Cardiac muscle cell (in vitro differentiated cells and primary cell): ENCODE measurements around the gene FMR1. TPM values are rescaled to one million over a fixed set of nuclear protein-coding genes. Genes with fewer than 3 reads are reported as not detected.
A peak's percentile ranks its signal among the peaks of the same experiment; 100 is the strongest.

Experiments
- DNase-seq, 2 donors: peaks; one replicate each; pipeline versions ENCODE4 v3.0.0 to v3.0.0-alpha.2; 2010 to 2017; ENCODE audit warnings: low read depth in 1 of 2, low spot score in 1 of 2
- H3K27ac ChIP-seq: fragments of 200-600 bp; sonication (generic); 2 replicates; pipeline ENCODE4 v1.5.1; 2016
- H3K27me3 ChIP-seq: fragments of 200-600 bp; sonication (generic); 2 replicates; pipeline ENCODE4 v1.6.0; 2016; ENCODE audit warnings: control low read depth
- H3K36me3 ChIP-seq: fragments of 200-600 bp; sonication (generic); 2 replicates; pipeline ENCODE4 v1.5.1; 2016; ENCODE audit warnings: control low read depth
- H3K4me1 ChIP-seq: fragments of 200-600 bp; sonication (generic); 2 replicates; pipeline ENCODE4 v1.8.1; 2017; ENCODE audit warnings: low read depth, mild to moderate bottlenecking, mixed run types
- H3K4me3 ChIP-seq: fragments of 200-600 bp; sonication (generic); 2 replicates; pipeline ENCODE4 v1.5.1; 2016; ENCODE audit warnings: mild to moderate bottlenecking
- H3K9me3 ChIP-seq: fragments of 200-600 bp; sonication (generic); 2 replicates; pipeline ENCODE4 v1.5.1; 2017; ENCODE audit warnings: low read depth, mild to moderate bottlenecking, control low read depth
- CTCF ChIP-seq: IDR thresholded peaks from 2 replicates; pipeline ENCODE4 v1.5.1; 2012; ENCODE audit warnings: low read depth, mild to moderate bottlenecking, low read length
- polyA plus RNA-seq: library from polyadenylated mRNA; unstranded; fragments of >200 nt; fragmentation: Nextera tagmentation; extraction: Ambion mirVana; gene quantifications from 2 replicates; pipeline ENCODE4 v1.2.1, GENCODE V29; 2016
- total RNA-seq: library from RNA; depleted of rRNA; stranded (reverse); fragments of >200 nt; gene quantifications from 2 replicates; pipeline ENCODE4 v1.2.3, GENCODE V29; 2016

The FMR1 gene
- total and polyA plus RNA-seq, 2 experiments from 2014 or later, result 31.1 to 34.5 TPM

GRCh38 chrX:147908106-147908505 lies 3.6 kb upstream of the FMR1 start:
- H3K9me3 ChIP-seq, result no peaks in the 10 kb centered on the region
- no peaks in the 10 kb centered on the region for H3K27me3 ChIP-seq
- H3K4me3 ChIP-seq, result no peak overlapping the region
- no peak for DNase-seq
- no peaks in the 10 kb centered on the region for H3K36me3 ChIP-seq
- TF ChIP-seq CTCF, result no peak
- no peak overlapping the region for H3K27ac ChIP-seq
- H3K4me1 ChIP-seq, result no peaks in the 10 kb centered on the region

- TF ChIP-seq CTCF, result no peak
- Histone ChIP-seq H3K4me1 (no peaks in the 10 kb centered on the region), H3K4me3 (no peak overlapping the region), H3K27ac (no peak overlapping the region), H3K27me3 (no peaks in the 10 kb centered on the region), H3K9me3 (no peaks in the 10 kb centered on the region), H3K36me3 (no peaks in the 10 kb centered on the region)
- no peak for DNase-seq
Observed at GRCh38 chrX:147910607-147911006, 1.1 kb upstream of the FMR1 start.

- H3K9me3 ChIP-seq, result no peaks in the 10 kb centered on the region
- peak overlapping the region; percentile 68 for H3K4me3 ChIP-seq
- no peak for TF ChIP-seq CTCF
- no peaks in the 10 kb centered on the region for H3K27me3 ChIP-seq
- peak overlapping the region; percentile 89 for H3K27ac ChIP-seq
- H3K36me3 ChIP-seq, result no peaks in the 10 kb centered on the region
- DNase-seq, result peak; percentile 42 to 57
- H3K4me1 ChIP-seq, result peaks cover 3% of the 10 kb centered on the region
Observed at GRCh38 chrX:147912093-147912801, 528 bp downstream of the FMR1 start.

GRCh38 chrX:147913570-147913969 lies 1.9 kb downstream of the FMR1 start:
- no peaks in the 10 kb centered on the region for H3K36me3 ChIP-seq
- TF ChIP-seq CTCF, result no peak
- H3K4me1 ChIP-seq, result peaks cover 3% of the 10 kb centered on the region
- no peaks in the 10 kb centered on the region for H3K9me3 ChIP-seq
- H3K27me3 ChIP-seq, result no peaks in the 10 kb centered on the region
- H3K27ac ChIP-seq, result peak overlapping the region; percentile 89
- peak overlapping the region; percentile 68 for H3K4me3 ChIP-seq
- no peak for DNase-seq

- no peaks in the 10 kb centered on the region for H3K27me3 ChIP-seq
- no peaks in the 10 kb centered on the region for H3K9me3 ChIP-seq
- peaks cover 3% of the 10 kb centered on the region for H3K4me1 ChIP-seq
- no peak for DNase-seq
- no peak for TF ChIP-seq CTCF
- H3K36me3 ChIP-seq, result no peaks in the 10 kb centered on the region
- no peak overlapping the region for H3K4me3 ChIP-seq
- H3K27ac ChIP-seq, result no peak overlapping the region
Observed at GRCh38 chrX:147914591-147914990, 2.9 kb downstream of the FMR1 start.
